ENCODE results near the gene NRN1L.

- TF ChIP-seq CTCF (IDR thresholded peaks at IDR 0.05; ENCODE audit: low read depth, low read length, poor library complexity, severe bottlenecking) (no peak), EZH2phosphoT487 (IDR thresholded peaks at IDR 0.05; ENCODE audit: borderline replicate concordance, low read length) (no peak)
Observed at GRCh38 chr16:67931712-67932461, 47.2 kb downstream of the NRN1L start, which contains the start of gene CTRL.

Data from DOHH2 (cell line).